22Rv1 (cell line): ENCODE data around the gene BTBD7.

Source experiments
- H3K27ac ChIP-seq: fragments of 450-650 bp; 2 replicates; pipeline ENCODE4 v1.5.1; 2017
- ZFX ChIP-seq: fragments of 450-650 bp; IDR thresholded peaks from 2 replicates; pipeline ENCODE4 v1.6.1; 2017; ENCODE audit warnings: antibody characterized with exemption, borderline replicate concordance
- TF ChIP-seq, protein P1 (sequence below): fragments of 450-650 bp; IDR thresholded peaks from 2 replicates; pipeline ENCODE4 v1.5.1; 2017; ENCODE audit warnings: mild to moderate bottlenecking

Gene BTBD7

DNA sequence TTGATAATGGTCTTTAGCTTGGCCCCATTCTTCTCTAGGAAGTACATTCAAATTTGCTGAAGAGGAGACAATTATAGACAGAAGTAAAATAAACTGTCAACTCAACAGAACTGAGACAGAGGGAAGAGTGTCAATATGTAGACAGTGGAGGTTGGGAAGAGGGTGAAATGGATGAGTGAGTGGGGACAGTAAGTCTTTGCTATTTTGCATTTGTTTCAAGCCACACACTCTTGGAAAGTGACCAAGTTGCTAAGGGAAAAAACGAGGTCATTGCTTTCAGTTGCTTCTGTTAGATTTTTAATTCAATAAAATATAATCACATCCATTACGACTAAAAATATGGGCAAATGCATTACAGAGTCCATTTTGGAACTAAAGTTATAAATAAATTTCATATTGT, 47.8 kb downstream of the BTBD7 start:
- H3K27ac ChIP-seq, result no peak overlapping the region
- TF ChIP-seq, protein P1, sequence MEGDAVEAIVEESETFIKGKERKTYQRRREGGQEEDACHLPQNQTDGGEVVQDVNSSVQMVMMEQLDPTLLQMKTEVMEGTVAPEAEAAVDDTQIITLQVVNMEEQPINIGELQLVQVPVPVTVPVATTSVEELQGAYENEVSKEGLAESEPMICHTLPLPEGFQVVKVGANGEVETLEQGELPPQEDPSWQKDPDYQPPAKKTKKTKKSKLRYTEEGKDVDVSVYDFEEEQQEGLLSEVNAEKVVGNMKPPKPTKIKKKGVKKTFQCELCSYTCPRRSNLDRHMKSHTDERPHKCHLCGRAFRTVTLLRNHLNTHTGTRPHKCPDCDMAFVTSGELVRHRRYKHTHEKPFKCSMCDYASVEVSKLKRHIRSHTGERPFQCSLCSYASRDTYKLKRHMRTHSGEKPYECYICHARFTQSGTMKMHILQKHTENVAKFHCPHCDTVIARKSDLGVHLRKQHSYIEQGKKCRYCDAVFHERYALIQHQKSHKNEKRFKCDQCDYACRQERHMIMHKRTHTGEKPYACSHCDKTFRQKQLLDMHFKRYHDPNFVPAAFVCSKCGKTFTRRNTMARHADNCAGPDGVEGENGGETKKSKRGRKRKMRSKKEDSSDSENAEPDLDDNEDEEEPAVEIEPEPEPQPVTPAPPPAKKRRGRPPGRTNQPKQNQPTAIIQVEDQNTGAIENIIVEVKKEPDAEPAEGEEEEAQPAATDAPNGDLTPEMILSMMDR, result no peak
- no peak for TF ChIP-seq ZFX

DNA sequence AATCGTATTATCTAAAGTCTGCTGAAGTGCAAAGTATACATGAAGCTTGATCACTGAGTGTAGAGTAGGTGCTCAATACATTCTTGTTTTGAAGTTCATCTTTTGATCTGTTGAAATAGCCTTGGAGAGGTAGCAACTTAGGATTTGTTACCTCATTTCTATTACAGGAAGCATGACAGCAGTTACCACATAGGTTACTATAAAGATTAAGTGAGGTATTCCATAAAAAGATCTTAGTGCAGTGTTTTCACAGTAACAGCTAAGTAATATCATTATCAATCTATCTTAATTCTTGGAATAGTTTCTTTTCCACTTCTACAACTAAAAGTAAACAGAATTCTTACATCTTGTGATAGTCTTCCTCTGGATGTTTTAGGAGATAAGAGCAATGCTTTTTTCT, 50.9 kb downstream of the BTBD7 start:
- H3K27ac ChIP-seq, result no peak overlapping the region
- TF ChIP-seq, protein P1, result no peak
- TF ChIP-seq ZFX, result no peak

DNA sequence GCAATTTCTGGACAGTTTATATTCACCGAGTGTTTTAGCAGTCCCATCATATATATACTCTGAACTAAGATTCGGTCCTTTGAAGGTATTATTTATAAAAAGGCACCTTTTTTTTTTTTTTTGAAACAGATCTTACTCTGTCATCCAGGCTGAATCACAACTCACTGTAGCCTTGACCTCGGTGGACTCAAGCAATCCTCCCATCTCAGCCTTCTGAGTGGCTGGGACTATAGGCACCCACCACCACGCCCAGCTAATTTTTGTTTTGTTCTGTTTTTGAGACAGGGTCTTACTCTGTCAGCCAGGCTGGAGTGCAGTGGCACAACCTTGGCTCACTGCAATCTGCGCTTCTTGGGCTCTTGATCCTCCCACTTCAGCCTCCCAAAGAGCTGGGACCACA, 52.1 kb downstream of the BTBD7 start:
- TF ChIP-seq, protein P1, result no peak
- TF ChIP-seq ZFX, result no peak
- no peak overlapping the region for H3K27ac ChIP-seq

DNA sequence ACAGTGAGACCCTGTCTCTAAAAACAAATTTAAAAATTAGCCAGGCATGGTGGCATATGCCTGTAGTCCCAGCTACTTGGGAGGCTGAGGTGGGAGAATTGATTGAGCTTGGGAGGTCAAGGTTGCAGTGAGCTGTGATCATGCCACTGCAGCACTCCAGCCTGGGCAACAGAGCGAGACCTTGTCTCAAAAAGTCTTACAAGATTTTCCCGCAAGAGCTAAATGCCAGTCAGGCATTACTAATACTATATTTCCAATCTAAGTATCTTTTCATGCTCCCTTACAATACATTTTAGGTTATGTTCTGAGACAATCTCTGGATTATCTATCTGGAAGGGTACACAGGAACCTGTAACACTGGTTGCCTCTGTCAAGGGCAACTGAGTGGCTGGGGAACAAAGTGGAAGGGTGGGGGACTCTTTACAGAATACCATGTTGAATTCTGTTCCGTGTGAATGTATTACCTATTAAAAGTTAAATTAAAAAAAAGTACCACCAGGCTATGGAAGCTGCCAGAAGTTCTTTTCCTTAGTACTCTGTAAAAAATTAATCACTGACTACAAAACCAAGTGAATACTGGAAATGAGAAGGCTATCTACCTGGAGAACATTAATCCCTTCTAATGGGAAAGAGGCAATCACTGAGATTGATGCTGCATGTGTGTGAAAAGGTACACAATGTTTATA, 56.7 kb downstream of the BTBD7 start:
- H3K27ac ChIP-seq, result no peak overlapping the region
- TF ChIP-seq, protein P1, result no peak
- TF ChIP-seq ZFX, result no peak

DNA sequence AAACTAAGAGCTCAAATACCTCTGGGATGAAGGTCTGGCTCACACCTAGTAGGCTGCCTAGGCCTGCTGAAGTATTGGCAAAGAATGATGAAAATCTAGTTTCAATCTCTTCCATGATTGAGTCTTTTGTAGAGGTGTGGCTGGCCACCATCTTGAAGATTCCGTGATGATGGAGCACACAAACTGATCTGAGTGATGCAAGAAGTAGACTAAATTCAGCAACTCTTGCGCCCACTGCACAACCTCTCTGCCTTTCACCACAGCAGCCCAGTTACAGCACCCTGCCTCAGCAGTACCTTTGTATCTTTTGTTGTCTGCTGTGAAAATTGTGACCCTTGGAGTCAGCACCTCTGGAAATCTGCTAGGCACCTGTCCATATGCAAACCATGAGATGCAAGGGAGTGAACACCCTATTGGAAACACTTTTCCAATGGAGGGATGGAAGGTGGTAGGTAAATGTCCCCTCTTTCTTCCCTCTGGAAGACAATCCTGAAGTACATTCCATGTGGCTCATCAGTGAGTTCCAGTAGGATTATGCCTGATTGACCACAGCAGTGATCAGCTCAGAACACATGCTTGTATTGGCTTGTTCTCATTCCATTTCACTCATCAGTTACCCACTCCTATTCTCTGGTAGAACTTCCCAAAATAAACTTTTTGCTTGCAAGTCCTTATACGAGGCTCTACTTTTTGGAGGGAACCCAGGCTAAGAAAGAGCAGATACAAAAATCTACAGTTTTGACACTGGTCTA, 58.6 kb downstream of the BTBD7 start:
- no peak overlapping the region for H3K27ac ChIP-seq
- TF ChIP-seq, protein P1, result no peak
- no peak for TF ChIP-seq ZFX

DNA sequence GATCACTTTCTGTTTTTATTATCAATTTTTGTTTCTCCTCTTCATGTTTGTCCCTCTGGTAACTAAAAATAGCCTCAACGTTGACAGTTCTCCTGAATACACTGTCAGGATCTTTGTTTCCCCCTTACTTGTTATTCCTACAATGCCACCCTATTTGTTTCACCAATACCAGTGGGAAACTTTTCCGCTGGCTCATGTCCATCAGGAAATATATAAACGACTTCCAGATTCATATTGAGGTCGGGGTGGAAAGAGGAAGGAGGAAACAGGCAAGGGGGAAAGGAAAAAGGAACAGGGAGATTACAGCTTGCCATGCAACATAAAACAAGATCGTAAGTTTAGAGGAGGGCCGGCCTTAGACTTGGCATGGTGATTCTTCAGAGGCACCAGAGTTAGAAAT, 61.7 kb downstream of the BTBD7 start:
- TF ChIP-seq ZFX, result no peak
- TF ChIP-seq, protein P1, result no peak
- H3K27ac ChIP-seq, result no peak overlapping the region
